AG20443 (cell line): Measurements from ENCODE around the gene ELOVL3.
"Not testable (repeated sequence)": the region's sequence is repeated elsewhere in the genome, so short reads cannot be mapped to it uniquely, and the experiment has no call there.

Source experiments
- DNase-seq: peaks from one replicate; pipeline ENCODE4 v3.0.0; 2012; ENCODE audit warnings: low spot score, mixed read lengths

Gene ELOVL3, protein sequence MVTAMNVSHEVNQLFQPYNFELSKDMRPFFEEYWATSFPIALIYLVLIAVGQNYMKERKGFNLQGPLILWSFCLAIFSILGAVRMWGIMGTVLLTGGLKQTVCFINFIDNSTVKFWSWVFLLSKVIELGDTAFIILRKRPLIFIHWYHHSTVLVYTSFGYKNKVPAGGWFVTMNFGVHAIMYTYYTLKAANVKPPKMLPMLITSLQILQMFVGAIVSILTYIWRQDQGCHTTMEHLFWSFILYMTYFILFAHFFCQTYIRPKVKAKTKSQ

DNA sequence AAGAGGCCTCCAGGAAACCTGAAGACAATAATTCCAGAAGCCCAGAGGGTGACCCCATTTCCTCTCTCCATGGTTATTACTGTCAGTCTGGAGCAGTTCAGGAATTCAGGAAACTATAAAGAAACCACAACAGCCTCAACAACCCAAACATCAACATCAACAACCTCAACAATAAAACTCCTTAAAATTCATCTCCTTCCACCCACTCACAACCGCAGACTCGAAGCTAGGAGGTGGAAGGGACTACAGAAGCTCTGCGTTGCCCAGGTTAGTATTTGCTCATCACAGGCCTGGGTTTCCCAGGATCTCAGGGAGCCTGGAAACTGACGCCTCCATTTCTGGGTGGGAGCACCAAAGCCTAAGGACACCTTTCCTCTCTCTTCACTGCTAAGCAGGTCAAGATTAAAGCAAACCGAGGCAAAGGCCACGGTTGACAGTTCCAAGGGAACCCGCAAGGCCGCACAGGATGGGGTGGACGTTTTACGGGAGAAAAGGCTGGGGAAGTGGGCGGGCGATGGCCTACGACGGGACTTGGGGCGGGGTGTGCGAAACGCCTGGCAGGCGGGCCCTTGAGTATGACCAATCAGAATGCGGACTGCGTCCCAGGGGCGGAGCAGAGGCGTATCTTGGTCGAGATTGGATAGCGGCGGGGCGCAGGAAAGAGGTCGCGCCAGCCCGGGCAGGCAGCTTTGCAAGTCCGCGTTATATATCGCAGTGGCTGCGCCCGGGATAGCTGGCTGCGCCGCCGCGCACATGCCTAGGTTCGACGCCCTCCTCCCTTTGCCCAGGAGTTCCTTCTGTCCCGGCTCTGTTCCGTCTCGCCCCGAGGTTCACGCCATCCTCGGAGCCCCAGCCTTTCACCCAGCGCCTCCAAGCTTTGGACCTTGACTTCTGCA is at the start of gene ELOVL3:
Gene ELOVL3 (plus strand): TSS at position 654 of the 896 bp plus-strand sequence. CDS start 250 bp downstream, outside the sequence.
- DNase-seq: peak; percentile 99

DNA sequence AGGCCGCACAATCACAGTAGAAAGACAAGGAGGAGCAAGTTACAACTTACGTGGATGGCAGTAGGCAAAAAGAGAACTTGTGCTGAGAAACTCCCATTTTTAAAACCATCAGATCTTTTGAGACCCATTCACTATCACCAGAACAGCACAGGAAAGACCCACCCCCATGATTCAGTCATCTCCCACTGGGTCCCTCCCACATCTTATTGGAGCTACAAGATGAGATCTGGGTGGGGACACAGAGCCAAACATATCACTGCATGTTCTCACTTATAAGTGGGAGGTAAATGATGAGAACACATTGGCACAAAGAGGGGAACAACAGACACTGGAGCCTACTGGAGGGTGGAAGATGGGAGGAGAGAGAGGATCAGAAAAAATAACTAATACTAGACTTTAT is 41.5 kb upstream of the ELOVL3 start:
- DNase-seq: no peak

DNA sequence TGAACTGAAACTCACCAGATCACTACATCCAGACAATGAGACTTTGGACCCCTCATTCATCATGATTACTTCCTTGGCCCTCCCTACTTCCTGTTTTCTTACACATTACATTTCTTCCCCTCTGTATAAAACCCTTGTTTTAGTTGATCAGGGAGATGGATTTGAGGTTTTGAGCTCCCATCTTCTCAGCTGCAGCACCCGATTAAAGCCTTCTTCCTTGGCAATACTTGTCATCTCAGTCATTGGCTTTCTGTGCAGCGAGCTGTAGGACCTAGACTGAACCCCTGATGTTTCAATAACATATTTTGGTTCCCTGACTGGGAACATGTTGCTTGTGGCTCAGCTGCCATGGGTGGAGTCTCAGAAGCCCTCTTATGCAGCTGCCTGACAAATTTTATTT is 40.8 kb upstream of the ELOVL3 start:
- DNase-seq: no peak

DNA sequence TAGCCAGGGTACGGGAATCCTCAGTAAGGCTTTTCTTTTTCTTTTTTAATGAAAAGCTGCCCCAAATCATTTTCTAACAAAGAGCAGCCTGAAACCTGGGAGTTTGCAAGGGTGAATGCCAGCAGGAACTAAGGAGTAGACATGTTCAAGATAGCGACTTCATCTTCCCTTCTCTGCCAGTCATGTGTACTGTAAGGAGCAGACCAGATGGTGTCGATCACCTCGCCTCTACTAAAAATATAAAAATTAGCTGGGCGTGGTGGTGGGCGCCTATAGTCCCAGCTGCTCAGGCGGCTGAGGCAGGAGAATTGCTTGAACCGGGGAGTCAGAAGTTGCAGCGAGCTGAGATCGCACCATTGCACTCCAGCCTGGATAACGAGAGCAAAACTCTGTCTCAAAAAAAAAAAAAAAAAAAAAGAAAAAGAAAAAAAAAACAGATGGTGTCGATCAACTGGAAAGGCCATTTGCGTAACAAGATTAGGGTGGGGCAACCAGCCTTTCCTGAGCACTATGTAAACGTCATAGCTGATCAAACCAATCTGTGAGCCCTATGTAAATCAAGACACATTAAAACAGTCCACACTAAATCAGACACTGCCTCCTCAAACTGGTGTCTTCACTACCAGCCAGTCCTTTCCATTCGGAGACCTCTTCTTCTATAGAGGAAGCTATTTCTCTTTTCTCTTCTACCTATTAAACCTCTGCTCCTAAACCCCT is 40.1 kb upstream of the ELOVL3 start:
- peak; percentile 23 for DNase-seq

DNA sequence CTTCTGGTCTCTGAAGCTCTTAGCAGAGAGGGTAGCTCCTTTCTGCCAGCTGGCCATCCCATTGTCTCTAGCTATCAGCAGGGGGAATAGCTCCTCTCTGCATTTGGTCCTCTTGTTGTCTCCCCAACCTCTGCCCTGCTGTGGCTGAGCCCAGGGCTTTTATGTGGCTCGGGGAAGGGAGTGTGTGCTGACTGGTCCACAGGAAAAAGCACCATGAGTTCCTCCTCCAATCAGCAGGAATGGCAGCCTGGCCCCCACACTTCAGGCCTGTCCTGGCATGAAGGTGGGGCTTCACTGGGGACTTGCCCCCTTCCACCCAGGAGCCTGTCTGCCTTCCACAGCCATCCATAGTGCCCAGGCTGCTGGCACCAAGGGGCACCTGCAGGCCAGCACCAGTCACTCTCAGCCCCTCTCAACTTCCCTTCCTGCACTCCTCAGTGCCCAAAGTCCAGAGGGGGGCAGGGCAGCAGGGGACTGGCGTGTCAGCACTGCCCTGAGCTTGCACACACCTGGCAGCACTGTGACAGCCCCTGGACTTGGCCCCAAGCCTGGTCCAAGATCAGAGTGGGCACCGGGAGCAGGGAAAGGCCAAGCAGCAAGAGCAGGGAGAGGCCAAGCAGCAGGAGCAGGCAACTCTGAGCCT is 37.7 kb upstream of the ELOVL3 start:
- DNase-seq: no peak

DNA sequence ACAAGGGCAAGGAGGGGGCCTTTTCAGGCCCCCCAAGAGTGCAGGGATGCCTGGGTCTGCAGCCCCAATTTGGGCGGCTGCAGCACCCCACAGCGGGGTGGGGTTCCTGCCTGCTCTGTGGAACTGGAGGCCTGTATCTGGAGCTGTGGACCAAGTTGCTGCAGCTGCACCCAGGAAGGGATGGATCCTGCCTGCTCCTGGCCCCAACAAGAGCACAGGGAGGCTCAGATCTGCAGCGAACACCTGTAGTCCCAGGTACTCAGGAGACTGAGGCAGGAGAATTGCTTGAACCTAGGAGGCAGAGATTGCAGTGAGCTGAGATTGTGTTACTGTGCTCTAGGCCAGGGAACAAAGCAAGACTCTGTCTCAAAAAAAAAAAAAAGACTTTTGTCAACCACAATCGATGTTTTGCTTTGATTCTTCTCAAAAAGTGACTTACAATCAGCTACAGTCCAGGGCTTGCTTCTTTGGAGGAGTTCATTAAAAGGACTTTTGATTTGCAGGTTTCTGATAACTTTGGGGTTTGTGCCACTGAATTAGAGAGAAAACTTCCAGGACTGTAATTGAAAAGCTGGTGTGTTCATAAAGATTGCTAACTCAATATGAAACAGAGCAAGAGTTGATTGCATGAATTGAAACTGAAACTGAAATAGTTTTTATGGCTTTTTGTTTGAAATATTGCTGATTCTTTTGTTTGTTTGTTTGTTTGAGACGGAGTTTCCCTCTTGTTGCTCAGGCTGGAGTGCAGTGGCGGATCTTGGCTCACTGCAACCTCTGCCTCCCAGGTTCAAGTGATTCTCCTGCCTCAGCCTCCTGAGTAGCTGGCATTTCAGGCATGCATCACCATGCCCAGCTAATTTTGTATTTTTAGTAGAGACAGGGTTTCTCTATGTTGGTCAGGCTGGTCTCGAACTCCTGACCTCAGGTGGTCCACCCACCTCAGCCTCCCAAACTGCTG is 36.9 kb upstream of the ELOVL3 start:
- DNase-seq: not testable (repeated sequence)

DNA sequence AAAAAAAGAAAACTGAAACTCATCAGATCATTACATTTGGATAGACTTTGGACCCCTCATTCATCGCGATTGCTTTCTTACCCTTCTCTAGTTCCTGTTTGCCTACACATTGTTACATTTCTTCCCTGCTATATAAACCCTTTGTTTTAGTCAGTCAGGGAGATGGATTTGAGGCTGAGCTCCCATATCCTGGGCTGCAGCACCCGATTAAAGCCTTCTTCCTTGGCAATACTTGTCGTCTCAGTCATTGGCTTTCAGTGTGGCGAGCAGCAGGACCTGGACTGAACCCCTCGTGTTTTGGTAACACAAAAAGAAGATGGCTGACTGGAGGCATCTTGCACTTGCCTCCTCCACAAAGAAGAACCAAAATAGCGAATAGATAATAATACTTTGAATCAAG is 34.1 kb upstream of the ELOVL3 start:
- no peak for DNase-seq

DNA sequence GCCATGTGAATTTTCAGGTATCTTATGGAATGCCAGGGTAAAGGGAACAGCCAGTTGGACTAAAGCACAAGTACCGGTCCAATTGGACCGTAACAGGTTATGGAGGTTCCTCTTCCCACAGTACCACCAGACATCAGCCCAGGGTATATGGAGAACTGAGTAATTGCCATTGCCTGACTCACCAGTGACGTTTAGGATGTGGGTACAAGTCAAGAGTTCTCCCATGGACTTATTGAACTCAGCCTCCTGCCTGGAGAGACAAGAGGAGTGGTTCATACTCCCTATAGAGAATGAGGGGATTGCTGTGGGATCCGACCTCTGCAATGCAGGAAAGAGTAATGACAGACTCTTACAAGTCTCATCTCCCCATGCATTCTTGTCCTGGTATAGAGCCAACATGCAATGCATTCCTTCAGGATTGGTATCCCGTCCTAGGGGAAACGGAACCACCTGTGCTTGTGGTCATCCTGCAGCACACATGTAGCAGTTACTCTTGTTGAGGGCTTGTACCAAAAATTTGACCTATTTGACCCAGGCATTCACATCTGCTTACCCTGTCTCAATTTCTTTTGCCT is 30.7 kb upstream of the ELOVL3 start:
- DNase-seq: no peak

DNA sequence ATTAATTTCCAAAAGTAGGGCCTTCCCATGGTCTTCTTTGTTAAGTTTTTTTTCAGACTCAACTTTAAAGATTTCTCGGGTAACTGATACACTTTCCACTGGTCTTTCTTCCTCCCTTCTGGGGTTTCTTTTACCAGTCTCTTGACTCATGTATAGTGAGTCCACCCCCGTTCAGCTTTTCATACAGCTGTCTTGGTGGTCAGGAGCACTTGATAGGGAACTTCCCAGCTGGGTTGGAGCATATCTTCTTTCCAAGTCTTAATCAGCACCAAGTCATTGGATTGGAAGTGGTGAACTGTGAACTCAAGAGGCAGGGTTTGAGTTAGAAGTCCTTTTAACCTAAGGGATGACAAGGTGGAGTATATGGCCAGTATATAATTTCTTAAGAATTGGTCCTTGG is 29.2 kb upstream of the ELOVL3 start:
- no peak for DNase-seq

DNA sequence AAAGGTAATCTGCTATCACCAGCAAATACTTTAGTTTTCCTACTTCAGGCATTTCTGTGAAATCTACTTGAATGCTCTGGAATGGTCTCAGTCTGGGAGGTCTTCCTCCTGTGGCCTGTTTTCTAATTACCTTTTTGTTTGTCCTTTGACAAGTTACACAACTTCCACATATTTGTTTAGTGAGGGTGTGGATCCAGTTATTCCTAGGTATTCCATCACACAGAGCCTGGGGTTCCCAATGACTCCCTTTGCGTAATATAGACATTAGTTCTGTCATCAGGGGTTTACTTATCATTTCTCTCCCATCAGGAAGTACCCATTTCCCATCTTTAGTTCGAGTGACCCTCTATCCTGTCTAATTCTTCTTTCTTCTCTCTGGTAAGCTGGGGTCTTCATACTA is 28.1 kb upstream of the ELOVL3 start:
- no peak for DNase-seq

DNA sequence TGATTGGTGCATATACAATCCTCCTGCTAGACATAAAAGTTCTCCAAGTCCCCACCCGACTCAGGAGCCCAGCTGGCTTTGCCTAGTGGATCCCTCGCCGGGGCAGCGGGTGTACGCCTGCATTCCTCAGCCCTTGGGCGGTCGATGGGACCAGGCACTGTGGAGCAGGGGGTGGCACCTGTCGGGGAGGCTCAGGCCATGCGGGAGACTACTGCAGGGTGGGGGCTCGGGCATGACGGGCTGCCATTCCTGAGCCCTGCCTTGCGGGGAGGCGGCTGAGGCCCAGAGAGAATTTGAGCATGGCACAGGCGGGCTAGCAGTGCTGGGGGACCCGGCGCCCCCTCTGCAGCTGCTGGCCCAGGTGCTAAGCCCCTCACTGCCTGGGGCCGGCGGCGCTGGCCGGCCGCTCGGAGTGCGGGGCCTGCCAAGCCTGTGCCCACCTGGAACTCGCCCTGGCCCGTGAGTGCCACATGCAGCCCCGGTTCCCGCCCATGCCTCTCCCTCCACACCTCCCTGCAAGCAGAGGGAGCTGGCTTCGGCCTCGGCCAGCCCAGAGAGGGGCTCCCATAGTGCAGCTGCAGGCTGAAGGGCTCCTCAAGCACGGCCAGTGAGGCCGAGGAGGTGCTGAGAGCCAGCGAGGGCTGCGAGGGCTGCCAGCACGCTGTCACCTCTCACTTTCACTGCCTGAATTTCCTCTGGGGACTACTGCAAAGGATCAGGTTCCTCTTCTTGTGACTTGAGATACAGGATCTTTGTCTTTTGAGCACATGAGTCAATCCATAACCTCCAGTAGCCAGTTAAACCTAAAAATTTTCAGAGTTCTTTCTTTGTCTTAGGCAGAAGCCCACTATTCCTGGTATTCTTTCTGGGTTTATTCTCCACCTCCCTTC is 25.1 kb upstream of the ELOVL3 start:
- DNase-seq: no peak

DNA sequence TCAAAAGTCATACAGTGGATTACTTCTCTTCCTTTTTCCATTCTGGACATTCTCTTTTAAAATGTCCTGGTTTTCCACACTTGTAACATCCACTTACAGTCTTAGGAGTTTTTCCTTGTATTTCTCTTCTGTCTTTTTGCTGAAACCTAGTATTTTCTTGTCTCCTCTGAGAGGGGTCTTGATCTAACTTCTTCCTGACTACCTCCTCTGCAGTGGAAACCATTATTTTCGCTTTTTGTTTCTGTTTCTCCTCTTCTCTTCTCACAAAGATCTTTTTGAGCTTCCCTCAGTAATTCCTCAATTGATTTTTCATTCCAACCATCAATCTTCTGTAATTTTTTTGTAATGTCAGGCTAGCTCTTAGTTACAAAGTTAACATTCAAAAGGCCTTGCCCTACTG is 23.7 kb upstream of the ELOVL3 start:
- DNase-seq: no peak

DNA sequence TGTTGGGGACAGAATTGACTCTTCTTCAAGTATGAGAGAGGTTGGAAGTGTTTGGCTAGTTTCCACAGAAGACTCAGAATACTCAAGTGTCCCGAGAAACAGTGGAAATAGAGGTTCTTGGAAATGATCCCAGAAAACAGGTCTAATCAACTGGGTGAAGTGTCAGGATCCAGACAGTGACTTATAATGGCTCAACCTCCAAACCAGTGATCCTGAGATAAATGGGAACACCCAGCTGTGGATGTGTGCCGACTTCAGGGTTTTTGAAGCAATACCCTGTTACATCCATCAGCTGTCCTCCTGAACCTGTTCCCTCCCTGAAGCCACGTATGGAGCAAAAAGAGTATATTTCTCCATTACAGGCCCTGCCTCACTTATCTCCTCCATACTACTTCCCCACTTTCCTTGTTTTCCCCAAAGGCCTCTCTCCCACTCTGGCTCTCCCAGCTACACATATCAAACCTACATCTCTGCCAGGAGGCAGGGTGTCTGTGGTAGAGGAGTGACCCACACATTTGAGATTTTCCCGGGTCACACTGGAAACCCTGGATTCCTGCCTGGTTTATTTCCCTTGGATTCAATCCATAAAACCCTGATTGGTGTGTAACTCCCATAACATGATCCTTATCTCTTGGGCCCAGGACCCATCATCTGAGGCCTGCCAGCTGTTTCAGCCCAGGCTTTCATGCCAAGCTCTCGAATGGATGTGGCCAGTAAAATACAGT is 17.6 kb upstream of the ELOVL3 start:
- no peak for DNase-seq

DNA sequence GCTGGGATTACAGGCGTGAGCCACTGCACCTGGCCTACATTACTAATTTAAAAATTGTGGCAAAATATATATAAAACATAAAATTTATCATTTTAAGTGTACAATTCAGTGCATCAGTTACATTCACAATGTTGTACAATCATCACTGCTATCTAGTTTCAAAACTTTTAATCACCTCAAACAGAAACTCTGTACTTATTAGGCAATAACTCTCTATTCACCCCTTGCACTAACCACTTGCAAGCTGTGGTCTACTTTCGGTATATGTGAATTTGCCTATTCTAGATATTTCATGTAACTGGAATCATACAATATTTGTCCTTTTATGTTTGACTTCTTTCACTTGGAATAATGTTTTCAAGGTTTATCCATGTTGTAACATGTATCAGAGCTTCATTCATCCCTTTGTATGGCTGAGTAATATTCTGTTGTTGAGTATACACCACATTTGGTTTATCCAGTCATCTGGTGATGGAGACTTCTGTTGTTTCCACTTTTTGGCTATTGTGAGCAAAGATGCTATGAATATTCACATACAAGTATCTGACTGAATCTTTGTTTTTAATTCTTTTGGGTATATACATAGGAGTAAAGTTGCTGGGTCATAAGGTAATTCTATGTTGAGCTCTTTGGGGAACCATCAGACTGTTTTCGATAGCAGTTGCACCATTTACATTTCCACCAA is 14.3 kb upstream of the ELOVL3 start:
- DNase-seq: no peak

DNA sequence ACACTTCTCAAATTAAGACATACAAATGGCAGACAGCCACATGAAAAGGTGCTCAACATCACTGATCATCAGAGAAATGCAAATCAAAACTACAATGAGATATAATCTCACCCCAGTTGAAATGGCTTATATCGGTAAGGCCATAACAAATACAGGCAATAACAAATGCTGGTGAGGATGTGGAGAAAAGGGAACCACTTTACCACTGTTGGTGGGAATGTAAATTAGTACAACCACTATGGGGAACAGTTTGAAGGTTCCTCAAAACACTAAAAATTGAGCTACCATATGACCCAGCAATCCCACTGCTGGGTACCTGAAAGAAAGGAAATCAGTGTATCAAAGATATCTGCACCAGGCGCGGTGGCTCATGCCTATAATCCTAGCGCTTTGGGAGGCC is 12.5 kb upstream of the ELOVL3 start:
- DNase-seq: not testable (repeated sequence)

DNA sequence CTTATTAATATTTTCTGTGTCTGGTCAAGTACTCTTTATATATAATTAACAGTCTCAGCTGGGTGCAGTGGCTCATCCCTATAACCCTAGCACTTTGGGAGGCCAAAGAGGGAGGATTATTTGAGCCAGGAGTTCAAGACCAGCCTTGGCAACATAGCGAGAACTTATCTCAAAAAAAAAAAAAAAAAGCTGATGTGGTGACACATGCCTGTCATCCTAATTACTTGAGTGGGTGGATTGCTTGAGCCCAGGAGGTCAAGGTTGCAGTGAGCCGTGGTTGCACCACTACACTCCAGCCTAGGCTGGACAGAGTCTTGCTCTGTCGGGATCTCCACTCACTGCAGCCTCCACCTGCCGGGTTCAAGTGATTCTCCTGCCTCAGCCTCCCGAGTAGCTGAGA is 6.7 kb upstream of the ELOVL3 start:
- DNase-seq: no peak

DNA sequence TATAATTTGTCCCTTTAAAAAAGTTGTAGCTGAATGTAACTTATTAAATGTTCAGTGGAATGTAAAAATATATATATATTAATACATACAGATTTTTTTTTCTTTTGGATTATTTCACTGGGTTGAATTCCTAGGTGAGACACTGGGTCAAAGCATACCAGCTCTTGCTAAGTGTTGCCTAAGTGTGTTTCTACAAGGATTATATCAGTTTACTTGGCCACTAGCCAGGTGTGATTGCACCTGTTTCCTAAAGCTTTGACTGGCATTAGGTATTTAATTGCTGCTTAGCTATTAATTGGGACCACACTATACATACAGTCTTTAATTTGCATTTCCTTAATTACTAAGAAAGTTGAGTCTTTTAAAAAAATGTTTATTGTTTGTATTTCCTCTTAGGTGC is 5.5 kb upstream of the ELOVL3 start:
- no peak for DNase-seq

DNA sequence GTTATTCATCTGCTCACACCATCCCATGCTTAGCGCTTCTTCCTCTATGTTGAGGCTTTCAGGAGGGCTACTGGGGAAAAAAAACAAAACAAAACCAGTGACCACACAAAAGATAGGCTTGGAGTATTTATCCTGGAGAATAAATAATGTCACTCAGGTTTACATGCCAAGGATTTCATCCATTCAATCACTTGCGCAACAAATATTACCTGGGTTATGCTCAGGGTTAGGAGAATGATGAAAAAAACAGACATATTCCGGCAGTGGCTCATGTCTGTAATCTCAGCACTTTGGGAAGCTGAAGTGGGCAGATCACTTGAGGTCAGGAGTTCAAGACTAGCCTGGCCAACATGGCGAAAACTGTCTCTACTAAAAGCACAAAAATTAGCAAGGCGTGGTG is 3.3 kb upstream of the ELOVL3 start:
- no peak for DNase-seq

DNA sequence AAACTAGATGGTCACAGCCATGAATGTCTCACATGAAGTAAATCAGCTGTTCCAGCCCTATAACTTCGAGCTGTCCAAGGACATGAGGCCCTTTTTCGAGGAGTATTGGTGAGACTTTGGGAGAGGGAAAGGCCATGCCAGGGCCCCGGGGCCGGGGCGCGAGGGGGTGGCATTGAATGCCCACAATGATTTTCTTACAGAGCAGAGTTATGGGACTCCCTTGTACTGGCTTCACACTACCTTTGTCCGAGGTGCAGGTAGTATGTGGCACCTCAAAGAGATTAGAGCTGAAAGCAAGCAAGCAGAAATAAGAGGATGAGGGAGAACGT is 407 bp downstream of the ELOVL3 start:
- no peak for DNase-seq
